HepG2 (cell line): Measurements from ENCODE around the gene B9D2. TPM values are rescaled to one million over a fixed set of nuclear protein-coding genes. Genes with fewer than 3 reads are reported as not detected.

ENCODE experiments used
- ATAC-seq: fragments of 200-7000 bp; cut with Tn5 transposase; 3 replicates; pipeline ENCODE4 v1.9.1; 2020; ENCODE audit warnings: mild to moderate bottlenecking, moderate library complexity
- BruUV-seq: library from RNA; stranded (reverse); fragments of 400-500 nt; replicated peaks from 2 replicates; lab custom pipeline; 2021; lab: Mats Ljungman, UMichigan
- CTCF ChIA-PET: fragments of 300-600 bp; formaldehyde crosslinking; extraction: SDS; loops from one replicate; lab custom pipeline; 2021; ENCODE audit warnings: low total read pairs, inconsistent platforms, low intra/inter-chr PET ratio; lab: Yijun Ruan, JAX
- POLR2A ChIA-PET: fragments of 350-600 bp; sonication (Branson Sonifier 250); formaldehyde crosslinking; loops from one replicate; lab custom pipeline; 2020; ENCODE audit warnings: antibody characterized with exemption, inconsistent platforms; lab: Yijun Ruan, JAX
- DNase-seq: peaks from one replicate; pipeline ENCODE4 v3.0.0-alpha.2; 2015; ENCODE audit warnings: low spot score
- FAIRE-seq: peaks from 3 replicates; lab custom pipeline; 2011; peaks lifted over from hg19 to GRCh38; lab: Jason Lieb, UNC
- H2AFZ ChIP-seq: one replicate; pipeline ENCODE4 v1.6.1; 2011; ENCODE audit warnings: low read length, inconsistent platforms
- H3K27ac ChIP-seq: fragments of 300-600 bp; 3 replicates; pipeline ENCODE4 v1.8.0; 2011; ENCODE audit warnings: mixed run types, mild to moderate bottlenecking, mixed read lengths, low read length, inconsistent platforms; ENCODE audit not compliant: insufficient read depth; ENCODE audit errors: extremely low read length
- H3K27me3 ChIP-seq, 2 experiments: fragments of 200-600 bp in 1 of 2; 2 replicates in 1 of 2; 3 replicates in 1 of 2; pipeline versions ENCODE4 v1.6.0 to v1.8.0; 2011; ENCODE audit warnings: low read length in 2 of 2, mild to moderate bottlenecking in 2 of 2, moderate library complexity in 2 of 2, inconsistent platforms in 1 of 2; ENCODE audit not compliant: insufficient read depth in 2 of 2, control insufficient read depth in 1 of 2
- H3K36me3 ChIP-seq, 2 experiments: fragments of 200-600 bp in 1 of 2; replicated peaks in 1 of 2; 2 replicates in 1 of 2; 3 replicates in 1 of 2; pipeline versions ENCODE4 v1.5.1 to v1.8.0; 2011; ENCODE audit warnings: low read length in 2 of 2, inconsistent platforms in 1 of 2; ENCODE audit not compliant: insufficient read depth in 2 of 2, control insufficient read depth in 1 of 2
- H3K4me1 ChIP-seq: 2 replicates; pipeline ENCODE4 v1.5.1; 2012; ENCODE audit warnings: low read length, inconsistent platforms; ENCODE audit not compliant: insufficient read depth
- H3K4me2 ChIP-seq: 2 replicates; pipeline ENCODE4 v1.6.0; 2011; ENCODE audit warnings: low read depth, low read length, inconsistent platforms
- H3K4me3 ChIP-seq, 3 experiments: fragments of 200-600 bp in 1 of 3; sonication (generic), shearing (Covaris generic) in 1 of 3; replicated peaks in 1 of 3; 2 replicates each; pipeline ENCODE4 v1.5.1; 2011 to 2016; ENCODE audit warnings: low read length in 3 of 3, inconsistent platforms in 2 of 3, low read depth in 2 of 3, mild to moderate bottlenecking in 2 of 3, control low read depth in 1 of 3, mixed read lengths in 1 of 3; ENCODE audit not compliant: insufficient read depth in 1 of 3
- H3K79me2 ChIP-seq: one replicate; pipeline ENCODE4 v1.6.1; 2011; ENCODE audit warnings: low read length, inconsistent platforms; ENCODE audit not compliant: insufficient read depth
- H3K9ac ChIP-seq: 2 replicates; pipeline ENCODE4 v1.6.0; 2011; ENCODE audit warnings: mild to moderate bottlenecking, low read depth, low read length, inconsistent platforms; ENCODE audit not compliant: insufficient read depth
- H3K9me3 ChIP-seq: 2 replicates; pipeline ENCODE4 v1.5.1; 2012; ENCODE audit warnings: mild to moderate bottlenecking, low read length
- H4K20me1 ChIP-seq: 2 replicates; pipeline ENCODE4 v1.6.0; 2011; ENCODE audit warnings: inconsistent platforms, mild to moderate bottlenecking, low read length, moderate library complexity; ENCODE audit not compliant: insufficient read depth
- FOXJ3 ChIP-seq: sonication (generic); formaldehyde crosslinking; IDR thresholded peaks from 2 replicates; pipeline ENCODE4 v1.4.0; 2020; ENCODE audit warnings: missing genetic modification reagents, mild to moderate bottlenecking, borderline replicate concordance
- FOXK1 ChIP-seq: sonication (generic); formaldehyde crosslinking; IDR thresholded peaks from 2 replicates; pipeline ENCODE4 v1.4.0; 2020; ENCODE audit warnings: low read depth, missing genetic modification reagents, borderline replicate concordance
- MYC ChIP-seq: sonication (generic); formaldehyde crosslinking; IDR thresholded peaks from 2 replicates; pipeline ENCODE4 v1.9.0; 2021; ENCODE audit warnings: missing genetic modification reagents, borderline replicate concordance
- REPIN1 ChIP-seq: sonication (generic); formaldehyde crosslinking; IDR thresholded peaks from 2 replicates; pipeline ENCODE4 v1.8.0; 2022; ENCODE audit warnings: missing genetic modification reagents, low read depth, mild to moderate bottlenecking, borderline replicate concordance
- SMAD3 ChIP-seq: sonication (generic); formaldehyde crosslinking; IDR thresholded peaks from 2 replicates; pipeline ENCODE4 v1.4.0; 2020; ENCODE audit warnings: missing genetic modification reagents
- SRSF4 ChIP-seq: fragments of 200-400 bp; formaldehyde crosslinking; IDR thresholded peaks from one replicate; pipeline ENCODE4 v1.6.1; 2018; ENCODE audit warnings: mild to moderate bottlenecking, low read depth, low read length, moderate library complexity; ENCODE audit not compliant: poor library complexity, severe bottlenecking
- ZNF746 ChIP-seq: sonication (generic); formaldehyde crosslinking; IDR thresholded peaks from 2 replicates; pipeline ENCODE4 v1.8.0; 2022; ENCODE audit warnings: mild to moderate bottlenecking, missing genetic modification reagents
- ZSCAN21 ChIP-seq: sonication (generic); formaldehyde crosslinking; IDR thresholded peaks from 2 replicates; pipeline ENCODE4 v1.8.0; 2022; ENCODE audit warnings: mild to moderate bottlenecking, missing genetic modification reagents, moderate library complexity, borderline replicate concordance
- WGBS: methylation state at CpG from one replicate; pipeline ENCODE4 v1.1.6; 2017; ENCODE audit warnings: low lambda C conversion rate; 5-methylcytosine and 5-hydroxymethylcytosine counted together
- in situ Hi-C: cut with HindIII; loops from 2 replicates; pipeline ENCODE4 v1.10.0; 2017; ENCODE audit warnings: low pct_unique_long_range_greater_than_20kb; ENCODE audit not compliant: extremely low pct_ligation_motif_present
- intact Hi-C: fragments of 100-400 bp; cut with micrococcal nuclease; formaldehyde crosslinking; loops from one replicate; pipeline ENCODE4 v1.10.0; 2022; ENCODE audit not compliant: unreplicated experiment
- polyA plus RNA-seq, 8 experiments: library from polyadenylated mRNA; depleted of rRNA in 3 of 8; stranded (reverse) in 7 of 8; unstranded in 1 of 8; fragments of >200 nt; fragmentation: Illumina TruSeq in 4 of 8; extraction: Trizol in 4 of 8; gene quantifications; 2 replicates each; pipeline versions ENCODE4 v1.2.1 to v1.2.3, GENCODE V29; 2011 to 2016; ENCODE audit warnings: low read depth in 4 of 8, missing spikeins in 1 of 8, mixed read lengths in 1 of 8; ENCODE audit not compliant: insufficient read depth in 1 of 8
- total RNA-seq, 5 experiments: library from RNA; depleted of rRNA; stranded (reverse); fragments of >200 nt; fragmentation: Illumina TruSeq; extraction: Trizol; gene quantifications; 2 replicates each; pipeline ENCODE4 v1.2.3, GENCODE V29; 2016; ENCODE audit warnings: low read depth in 1 of 5
- TF ChIP-seq, protein P1 (sequence below): sonication (generic); formaldehyde crosslinking; IDR thresholded peaks from 2 replicates; pipeline ENCODE4 v1.4.0; 2020; ENCODE audit warnings: missing genetic modification reagents
- TF ChIP-seq, protein P2 (sequence below): sonication (generic); formaldehyde crosslinking; conservative IDR thresholded peaks from 2 replicates; pipeline ENCODE4 v1.4.0; 2020; ENCODE audit warnings: missing genetic modification reagents
- TF ChIP-seq, protein P3 (sequence below): IDR thresholded peaks from 2 replicates; pipeline ENCODE4 v1.6.1; 2016
- TF ChIP-seq, protein P4 (sequence below): sonication (generic); formaldehyde crosslinking; IDR thresholded peaks from 2 replicates; pipeline ENCODE4 v1.5.1; 2020; ENCODE audit warnings: mild to moderate bottlenecking, missing genetic modification reagents, borderline replicate concordance

Gene B9D2
- total and polyA plus RNA-seq, 2 of the 13 experiments (the other 11 are each of a cell fraction or from before 2014, with no cell fraction given) = 3.1 to 4.4 TPM

DNA sequence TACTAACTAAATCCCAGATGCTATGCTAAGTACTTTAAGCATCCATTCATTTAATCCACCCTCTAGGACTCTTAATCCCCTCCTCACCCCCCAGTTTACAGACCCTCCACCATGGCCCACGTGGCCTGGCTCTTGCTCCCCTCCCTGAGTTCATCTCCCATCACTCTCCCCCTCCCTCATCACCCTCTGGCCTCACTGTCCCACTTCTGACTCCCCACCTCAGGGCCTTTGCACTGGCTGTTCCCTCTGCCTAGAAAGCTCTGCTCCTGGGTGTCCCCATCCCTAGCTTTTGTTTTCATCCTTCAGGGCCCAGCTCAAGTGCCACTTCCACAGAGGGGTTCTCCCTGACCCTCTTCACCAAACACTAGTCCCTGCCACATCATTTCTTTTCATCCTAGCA is 4.2 kb downstream of the B9D2 start (continued):
- TF ChIP-seq, protein P1, sequence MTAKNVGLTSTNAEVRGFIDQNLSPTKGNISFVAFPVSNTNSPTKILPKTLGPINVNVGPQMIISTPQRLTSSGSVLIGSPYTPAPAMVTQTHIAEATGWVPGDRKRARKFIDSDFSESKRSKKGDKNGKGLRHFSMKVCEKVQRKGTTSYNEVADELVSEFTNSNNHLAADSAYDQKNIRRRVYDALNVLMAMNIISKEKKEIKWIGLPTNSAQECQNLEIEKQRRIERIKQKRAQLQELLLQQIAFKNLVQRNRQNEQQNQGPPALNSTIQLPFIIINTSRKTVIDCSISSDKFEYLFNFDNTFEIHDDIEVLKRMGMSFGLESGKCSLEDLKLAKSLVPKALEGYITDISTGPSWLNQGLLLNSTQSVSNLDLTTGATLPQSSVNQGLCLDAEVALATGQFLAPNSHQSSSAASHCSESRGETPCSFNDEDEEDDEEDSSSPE (CRISPR knock-in tag) = no peak
- TF ChIP-seq FOXJ3 = no peak
- no peak for TF ChIP-seq SMAD3
- TF ChIP-seq SRSF4 = no peak
- no peak for TF ChIP-seq REPIN1 (CRISPR knock-in tag)

DNA sequence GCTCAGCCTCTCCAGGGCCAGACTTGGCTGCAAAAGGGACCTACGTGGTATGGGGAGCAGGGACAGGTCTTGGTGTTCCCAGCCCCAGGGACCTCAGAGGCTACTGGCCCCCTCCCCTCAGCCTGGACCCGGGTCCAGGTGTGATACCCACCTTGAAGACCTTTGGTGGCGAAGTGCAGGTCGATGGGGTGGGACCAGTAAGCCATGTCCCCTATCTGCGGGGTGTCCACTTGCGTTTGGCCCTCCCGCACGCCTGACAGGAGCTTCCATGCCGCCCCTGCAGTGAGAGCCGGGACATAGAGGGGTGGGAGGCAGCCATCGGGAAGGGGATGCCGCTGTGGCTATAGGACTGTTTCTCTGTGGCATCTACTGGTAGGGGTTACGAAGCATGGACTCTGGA is 6.2 kb downstream of the B9D2 start:
- 87% methylated on average over 11 of the region's 13 CpGs for WGBS
- Histone ChIP-seq H3K9me3 (no peaks in the 10 kb centered on the region), H3K4me1 (peaks cover 15% of the 10 kb centered on the region), H3K27ac (no peak overlapping the region), H3K36me3 (no peaks in the 10 kb centered on the region), H2AFZ (no peak overlapping the region), H3K4me3 (no peak overlapping the region), H4K20me1 (no peaks in the 10 kb centered on the region), H3K27me3 (no peaks in the 10 kb centered on the region; a peak in 2 of 5 replicates), H3K79me2 (peaks cover 4% of the 10 kb centered on the region), H3K9ac (no peak overlapping the region), H3K4me2 (no peak overlapping the region)
- CTCF ChIA-PET = no interaction called here
- no TSS peak for BruUV-seq
- FAIRE-seq (no peak), ATAC-seq (no peak), DNase-seq (no peak)
- in situ Hi-C loops (no loop called here), intact Hi-C loops (no loop called here)
- TF ChIP-seq, protein P2, sequence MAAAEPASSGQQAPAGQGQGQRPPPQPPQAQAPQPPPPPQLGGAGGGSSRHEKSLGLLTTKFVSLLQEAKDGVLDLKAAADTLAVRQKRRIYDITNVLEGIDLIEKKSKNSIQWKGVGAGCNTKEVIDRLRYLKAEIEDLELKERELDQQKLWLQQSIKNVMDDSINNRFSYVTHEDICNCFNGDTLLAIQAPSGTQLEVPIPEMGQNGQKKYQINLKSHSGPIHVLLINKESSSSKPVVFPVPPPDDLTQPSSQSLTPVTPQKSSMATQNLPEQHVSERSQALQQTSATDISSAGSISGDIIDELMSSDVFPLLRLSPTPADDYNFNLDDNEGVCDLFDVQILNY (CRISPR knock-in tag) = no peak
- TF ChIP-seq, protein P3, sequence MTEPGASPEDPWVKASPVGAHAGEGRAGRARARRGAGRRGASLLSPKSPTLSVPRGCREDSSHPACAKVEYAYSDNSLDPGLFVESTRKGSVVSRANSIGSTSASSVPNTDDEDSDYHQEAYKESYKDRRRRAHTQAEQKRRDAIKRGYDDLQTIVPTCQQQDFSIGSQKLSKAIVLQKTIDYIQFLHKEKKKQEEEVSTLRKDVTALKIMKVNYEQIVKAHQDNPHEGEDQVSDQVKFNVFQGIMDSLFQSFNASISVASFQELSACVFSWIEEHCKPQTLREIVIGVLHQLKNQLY = no peak
- TF ChIP-seq ZSCAN21 (CRISPR knock-in tag) = no peak
- no peak for TF ChIP-seq FOXK1
- TF ChIP-seq ZNF746 (CRISPR knock-in tag) = no peak
- TF ChIP-seq, protein P4, sequence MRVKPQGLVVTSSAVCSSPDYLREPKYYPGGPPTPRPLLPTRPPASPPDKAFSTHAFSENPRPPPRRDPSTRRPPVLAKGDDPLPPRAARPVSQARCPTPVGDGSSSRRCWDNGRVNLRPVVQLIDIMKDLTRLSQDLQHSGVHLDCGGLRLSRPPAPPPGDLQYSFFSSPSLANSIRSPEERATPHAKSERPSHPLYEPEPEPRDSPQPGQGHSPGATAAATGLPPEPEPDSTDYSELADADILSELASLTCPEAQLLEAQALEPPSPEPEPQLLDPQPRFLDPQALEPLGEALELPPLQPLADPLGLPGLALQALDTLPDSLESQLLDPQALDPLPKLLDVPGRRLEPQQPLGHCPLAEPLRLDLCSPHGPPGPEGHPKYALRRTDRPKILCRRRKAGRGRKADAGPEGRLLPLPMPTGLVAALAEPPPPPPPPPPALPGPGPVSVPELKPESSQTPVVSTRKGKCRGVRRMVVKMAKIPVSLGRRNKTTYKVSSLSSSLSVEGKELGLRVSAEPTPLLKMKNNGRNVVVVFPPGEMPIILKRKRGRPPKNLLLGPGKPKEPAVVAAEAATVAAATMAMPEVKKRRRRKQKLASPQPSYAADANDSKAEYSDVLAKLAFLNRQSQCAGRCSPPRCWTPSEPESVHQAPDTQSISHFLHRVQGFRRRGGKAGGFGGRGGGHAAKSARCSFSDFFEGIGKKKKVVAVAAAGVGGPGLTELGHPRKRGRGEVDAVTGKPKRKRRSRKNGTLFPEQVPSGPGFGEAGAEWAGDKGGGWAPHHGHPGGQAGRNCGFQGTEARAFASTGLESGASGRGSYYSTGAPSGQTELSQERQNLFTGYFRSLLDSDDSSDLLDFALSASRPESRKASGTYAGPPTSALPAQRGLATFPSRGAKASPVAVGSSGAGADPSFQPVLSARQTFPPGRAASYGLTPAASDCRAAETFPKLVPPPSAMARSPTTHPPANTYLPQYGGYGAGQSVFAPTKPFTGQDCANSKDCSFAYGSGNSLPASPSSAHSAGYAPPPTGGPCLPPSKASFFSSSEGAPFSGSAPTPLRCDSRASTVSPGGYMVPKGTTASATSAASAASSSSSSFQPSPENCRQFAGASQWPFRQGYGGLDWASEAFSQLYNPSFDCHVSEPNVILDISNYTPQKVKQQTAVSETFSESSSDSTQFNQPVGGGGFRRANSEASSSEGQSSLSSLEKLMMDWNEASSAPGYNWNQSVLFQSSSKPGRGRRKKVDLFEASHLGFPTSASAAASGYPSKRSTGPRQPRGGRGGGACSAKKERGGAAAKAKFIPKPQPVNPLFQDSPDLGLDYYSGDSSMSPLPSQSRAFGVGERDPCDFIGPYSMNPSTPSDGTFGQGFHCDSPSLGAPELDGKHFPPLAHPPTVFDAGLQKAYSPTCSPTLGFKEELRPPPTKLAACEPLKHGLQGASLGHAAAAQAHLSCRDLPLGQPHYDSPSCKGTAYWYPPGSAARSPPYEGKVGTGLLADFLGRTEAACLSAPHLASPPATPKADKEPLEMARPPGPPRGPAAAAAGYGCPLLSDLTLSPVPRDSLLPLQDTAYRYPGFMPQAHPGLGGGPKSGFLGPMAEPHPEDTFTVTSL = no peak
- TF ChIP-seq MYC (CRISPR knock-in tag) = no peak
- POLR2A ChIA-PET = no interaction called here
